Measurements from ENCODE around the gene UBC. TPM values are rescaled to one million over a fixed set of nuclear protein-coding genes. Genes with fewer than 3 reads are reported as not detected.
A peak's percentile ranks its signal among the peaks of the same experiment; 100 is the strongest.

UBC gene
- total and polyA plus RNA-seq, 9 of the 15 experiments (the other 6 are each of a cell fraction or from before 2014, with no cell fraction given), result 533 to 1,153 (median 813) TPM

DNA sequence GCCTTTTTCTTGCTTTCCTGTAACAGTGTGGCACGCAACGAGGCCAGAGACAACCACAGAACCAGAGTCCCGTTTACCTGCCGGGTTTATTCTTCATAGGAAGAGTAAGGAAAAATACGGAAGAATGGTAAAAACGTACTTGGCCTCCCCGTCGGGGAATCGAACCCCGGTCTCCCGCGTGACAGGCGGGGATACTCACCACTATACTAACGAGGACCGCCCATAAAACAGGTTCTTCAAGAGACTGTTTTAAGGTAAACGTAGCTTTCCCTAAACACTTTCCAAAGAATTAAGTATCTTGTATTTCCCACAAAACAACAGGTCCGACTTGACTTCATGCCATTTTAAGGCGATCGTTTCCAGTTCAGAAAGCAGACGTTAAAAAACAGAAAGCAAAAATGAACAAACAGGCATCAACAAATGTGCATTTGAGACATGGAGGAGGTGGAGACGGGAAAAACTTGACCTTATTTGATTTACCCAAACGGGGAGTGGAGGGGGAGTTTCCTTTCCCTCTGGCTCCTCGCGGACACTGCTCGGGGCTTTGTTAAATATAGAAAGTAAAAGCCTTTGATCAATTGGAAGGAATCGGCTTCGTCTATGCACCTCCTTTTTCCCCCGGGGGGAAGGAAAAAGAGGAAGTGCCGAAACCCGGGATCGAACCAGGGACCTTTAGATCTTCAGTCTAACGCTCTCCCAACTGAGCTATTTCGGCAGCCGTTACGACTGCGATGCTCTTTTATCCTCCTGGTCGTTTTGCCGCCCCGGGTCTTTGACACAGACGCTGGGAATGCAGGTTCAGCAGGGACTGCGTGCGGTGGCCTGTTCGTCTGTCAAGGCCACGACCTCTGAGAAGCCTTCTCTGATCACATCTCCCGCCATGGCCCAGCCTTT lies 13.0 kb upstream of the UBC start (continued):
- TF ChIP-seq, protein P1, sequence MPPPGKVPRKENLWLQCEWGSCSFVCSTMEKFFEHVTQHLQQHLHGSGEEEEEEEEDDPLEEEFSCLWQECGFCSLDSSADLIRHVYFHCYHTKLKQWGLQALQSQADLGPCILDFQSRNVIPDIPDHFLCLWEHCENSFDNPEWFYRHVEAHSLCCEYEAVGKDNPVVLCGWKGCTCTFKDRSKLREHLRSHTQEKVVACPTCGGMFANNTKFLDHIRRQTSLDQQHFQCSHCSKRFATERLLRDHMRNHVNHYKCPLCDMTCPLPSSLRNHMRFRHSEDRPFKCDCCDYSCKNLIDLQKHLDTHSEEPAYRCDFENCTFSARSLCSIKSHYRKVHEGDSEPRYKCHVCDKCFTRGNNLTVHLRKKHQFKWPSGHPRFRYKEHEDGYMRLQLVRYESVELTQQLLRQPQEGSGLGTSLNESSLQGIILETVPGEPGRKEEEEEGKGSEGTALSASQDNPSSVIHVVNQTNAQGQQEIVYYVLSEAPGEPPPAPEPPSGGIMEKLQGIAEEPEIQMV (tag; conservative IDR thresholded peaks at IDR 0.05; ENCODE audit: low read depth), result no peak; the same call in 1 of the 2 replicates
- TF ChIP-seq HMG20A (CRISPR knock-in tag; conservative IDR thresholded peaks at IDR 0.05) (no peak), ETV6 (IDR thresholded peaks at IDR 0.05; ENCODE audit: borderline replicate concordance in 1 of 2, low read depth in 2 of 2, low read length in 1 of 2) (no peak), ETV6 (CRISPR knock-in tag; IDR thresholded peaks at IDR 0.05; ENCODE audit: borderline replicate concordance) (no peak), RBM25 (IDR thresholded peaks at IDR 0.05; ENCODE audit: low read depth, low read length, severe bottlenecking) (no peak), ZNF384 (IDR thresholded peaks at IDR 0.05; ENCODE audit: low read depth, low read length) (peak; percentile 78), FOXP1 (CRISPR knock-in tag; IDR thresholded peaks at IDR 0.05) (no peak), ARID2 (IDR thresholded peaks at IDR 0.05) (no peak), ESRRA (IDR thresholded peaks at IDR 0.05; ENCODE audit: borderline replicate concordance, low read depth) (peak; percentile 87; the same call in 1 of the 2 replicates), AFF4 (CRISPR knock-in tag; IDR thresholded peaks at IDR 0.05) (no peak; the same call in 1 of the 2 replicates), JUND (IDR thresholded peaks at IDR 0.05; ENCODE audit: borderline replicate concordance, low read depth, low read length) (peak; percentile 58; the same call in 1 of the 2 replicates), JUND (tag; IDR thresholded peaks at IDR 0.05; ENCODE audit: borderline replicate concordance, low read depth, low read length) (peak; percentile 28; the same call in 2 of the 3 replicates), E2F3 (CRISPR knock-in tag; IDR thresholded peaks at IDR 0.05) (no peak), ZKSCAN3 (CRISPR knock-in tag; IDR thresholded peaks at IDR 0.05) (no peak), HNRNPH1 (optimal IDR thresholded peaks at IDR 0.05; ENCODE audit: low read depth, low read length) (no peak), ZFP30 (CRISPR knock-in tag; IDR thresholded peaks at IDR 0.05; ENCODE audit: borderline replicate concordance) (no peak), ZNF282 (CRISPR knock-in tag; IDR thresholded peaks at IDR 0.05) (no peak), HMGN3 (IDR thresholded peaks at IDR 0.05; ENCODE audit: borderline replicate concordance, extremely low read depth, insufficient read length, low read depth, low read length) (no peak), KDM4B (IDR thresholded peaks at IDR 0.05; ENCODE audit: borderline replicate concordance in 2 of 2, low read depth in 1 of 2) (no peak; a peak in 1 of 4 replicates)
- TF ChIP-seq, protein P2, sequence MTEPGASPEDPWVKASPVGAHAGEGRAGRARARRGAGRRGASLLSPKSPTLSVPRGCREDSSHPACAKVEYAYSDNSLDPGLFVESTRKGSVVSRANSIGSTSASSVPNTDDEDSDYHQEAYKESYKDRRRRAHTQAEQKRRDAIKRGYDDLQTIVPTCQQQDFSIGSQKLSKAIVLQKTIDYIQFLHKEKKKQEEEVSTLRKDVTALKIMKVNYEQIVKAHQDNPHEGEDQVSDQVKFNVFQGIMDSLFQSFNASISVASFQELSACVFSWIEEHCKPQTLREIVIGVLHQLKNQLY (CRISPR knock-in tag; conservative IDR thresholded peaks at IDR 0.05), result no peak

Data from K562 (cell line).